Mucosa of descending colon (tissue), 3 donors: Measurements from ENCODE around the gene SFI1. TPM values are rescaled to one million over a fixed set of nuclear protein-coding genes. Genes with fewer than 3 reads are reported as not detected.

Experiments
- ATAC-seq: fragments of 200-7000 bp; cut with Tn5 transposase; one replicate; pipeline ENCODE4 v1.9.1; 2020; ENCODE audit warnings: mild to moderate bottlenecking, moderate library complexity
- DNase-seq, 3 donors: peaks; one replicate each; pipeline ENCODE4 v3.0.0-alpha.2; 2020
- H3K36me3 ChIP-seq: fragments of 200-600 bp; one replicate; pipeline ENCODE4 v1.8.0; 2021; ENCODE audit warnings: low read depth, mild to moderate bottlenecking
- H3K4me1 ChIP-seq: fragments of 200-600 bp; one replicate; pipeline ENCODE4 v1.8.0; 2021; ENCODE audit warnings: low read depth, mild to moderate bottlenecking
- H3K4me3 ChIP-seq: fragments of 200-600 bp; one replicate; pipeline ENCODE4 v1.8.0; 2021; ENCODE audit warnings: mild to moderate bottlenecking
- H3K9me3 ChIP-seq: fragments of 200-600 bp; one replicate; pipeline ENCODE4 v1.8.0; 2021; ENCODE audit warnings: mild to moderate bottlenecking
- intact Hi-C, 2 donors: fragments of 100-400 bp; cut with DNase I in 1 of 2; cut with micrococcal nuclease in 1 of 2; formaldehyde crosslinking; loops; one replicate each; pipeline versions ENCODE4 v1.11.0 to v1.11.1; 2022; cut with DNase I, micrococcal nuclease
- total RNA-seq, 3 donors: library from RNA; stranded (reverse); fragmentation: NEBNext Ultra II Directional in 2 of 3; extraction: Animal tissue kit (Norgen Biotek cat#: 25700) in 2 of 3; gene quantifications; one replicate each; pipeline versions ENCODE4 v1.2.1 to v1.2.4, GENCODE V29; 2021 to 2023
- TF ChIP-seq, protein P1 (sequence below): fragments of 200-600 bp; IDR thresholded peaks from one replicate; pipeline ENCODE4 v1.8.0; 2022; ENCODE audit warnings: antibody characterized with exemption, mild to moderate bottlenecking
- donor health status: DM: no; HTN: no; CAD: no; lungs with moderate emphysema.
- donor health status: DM: no; HTN: no; CAD: no.
- donor health status: DM: no; HTN: yes; CAD: no.

SFI1 gene
- total RNA-seq, 3 donors from 2014 or later = 34.4 to 52.6 (median 49.5) TPM

DNA sequence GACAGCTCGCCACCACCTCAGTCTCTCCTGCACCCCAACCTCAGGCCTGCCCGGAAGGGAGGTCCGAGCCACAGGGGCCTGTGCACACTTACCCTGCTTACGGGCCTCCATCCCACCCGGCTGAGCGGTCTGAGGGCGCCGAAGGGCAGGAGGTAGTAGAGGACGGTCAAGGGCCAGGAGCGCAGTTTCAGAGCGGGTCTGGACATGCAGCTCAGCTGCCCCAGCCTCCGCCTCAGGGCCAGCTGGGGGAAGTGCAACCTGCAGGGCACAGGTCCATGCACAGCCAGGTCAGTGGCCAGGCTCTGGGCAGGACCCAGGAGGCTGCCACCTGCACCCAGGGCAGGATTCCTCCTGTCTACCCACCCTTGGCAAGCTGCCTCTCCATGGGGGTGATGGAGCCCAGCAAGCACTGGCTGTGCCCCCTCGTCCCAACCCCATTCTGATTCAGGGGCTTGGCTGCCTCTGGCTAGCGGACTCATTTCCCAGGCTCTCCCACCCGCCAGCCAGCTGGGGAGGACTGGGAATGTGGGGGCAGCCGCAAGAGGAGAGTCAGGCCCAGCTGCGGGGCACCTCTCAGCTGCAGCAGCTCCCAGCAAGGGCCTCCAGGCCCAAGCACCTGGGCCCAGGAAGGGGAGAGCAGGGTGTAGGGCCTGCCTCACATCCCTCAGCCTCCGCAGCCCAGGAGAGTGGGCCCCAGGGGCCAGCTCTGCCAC lies 127.4 kb downstream of the SFI1 start:
- H3K4me3 ChIP-seq = no peak overlapping the region
- DNase-seq (no peak), ATAC-seq (no peak)
- H3K9me3 ChIP-seq = no peaks in the 10 kb centered on the region
- TF ChIP-seq, protein P1, sequence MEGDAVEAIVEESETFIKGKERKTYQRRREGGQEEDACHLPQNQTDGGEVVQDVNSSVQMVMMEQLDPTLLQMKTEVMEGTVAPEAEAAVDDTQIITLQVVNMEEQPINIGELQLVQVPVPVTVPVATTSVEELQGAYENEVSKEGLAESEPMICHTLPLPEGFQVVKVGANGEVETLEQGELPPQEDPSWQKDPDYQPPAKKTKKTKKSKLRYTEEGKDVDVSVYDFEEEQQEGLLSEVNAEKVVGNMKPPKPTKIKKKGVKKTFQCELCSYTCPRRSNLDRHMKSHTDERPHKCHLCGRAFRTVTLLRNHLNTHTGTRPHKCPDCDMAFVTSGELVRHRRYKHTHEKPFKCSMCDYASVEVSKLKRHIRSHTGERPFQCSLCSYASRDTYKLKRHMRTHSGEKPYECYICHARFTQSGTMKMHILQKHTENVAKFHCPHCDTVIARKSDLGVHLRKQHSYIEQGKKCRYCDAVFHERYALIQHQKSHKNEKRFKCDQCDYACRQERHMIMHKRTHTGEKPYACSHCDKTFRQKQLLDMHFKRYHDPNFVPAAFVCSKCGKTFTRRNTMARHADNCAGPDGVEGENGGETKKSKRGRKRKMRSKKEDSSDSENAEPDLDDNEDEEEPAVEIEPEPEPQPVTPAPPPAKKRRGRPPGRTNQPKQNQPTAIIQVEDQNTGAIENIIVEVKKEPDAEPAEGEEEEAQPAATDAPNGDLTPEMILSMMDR = no peak
- intact Hi-C loops = no loop called here
- no peaks in the 10 kb centered on the region for H3K36me3 ChIP-seq
- peaks cover 7% of the 10 kb centered on the region for H3K4me1 ChIP-seq

DNA sequence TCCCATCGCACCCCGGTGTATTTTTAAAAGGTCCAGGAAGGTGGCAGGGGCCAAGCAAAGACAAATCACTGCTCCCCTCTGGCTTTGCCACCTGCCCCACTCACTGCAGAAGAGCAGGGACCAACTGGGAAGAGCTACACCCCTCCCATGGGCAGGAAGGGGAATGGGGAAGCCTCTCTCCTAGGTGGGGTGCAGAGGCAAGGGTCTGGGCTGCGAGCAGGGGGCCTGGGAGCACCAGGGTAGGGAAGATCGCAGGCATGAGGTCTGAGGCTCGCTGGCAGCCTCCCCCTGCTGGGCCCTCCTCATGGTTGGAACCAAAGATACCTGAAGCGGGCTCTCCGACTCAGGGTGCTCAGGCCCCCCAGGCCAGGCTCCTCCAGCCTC lies 128.9 kb downstream of the SFI1 start:
- TF ChIP-seq, protein P1 = no peak
- Histone ChIP-seq H3K4me1 (peaks cover 13% of the 10 kb centered on the region), H3K36me3 (no peaks in the 10 kb centered on the region), H3K9me3 (no peaks in the 10 kb centered on the region), H3K4me3 (no peak overlapping the region)
- ATAC-seq (no peak), DNase-seq (no peak)
- intact Hi-C loops = no loop called here

- DNase-seq (peak in 2 of 3 donors; percentile 19 to 57), ATAC-seq (no peak)
- intact Hi-C loops = no loop called here
- peaks cover 15% of the 10 kb centered on the region for H3K4me1 ChIP-seq
- TF ChIP-seq, protein P1 = no peak
- no peaks in the 10 kb centered on the region for H3K36me3 ChIP-seq
- H3K4me3 ChIP-seq = no peak overlapping the region
- H3K9me3 ChIP-seq = no peaks in the 10 kb centered on the region
Measured at GRCh38 chr22:31625661-31626426, 129.5 kb downstream of the SFI1 start.

DNA sequence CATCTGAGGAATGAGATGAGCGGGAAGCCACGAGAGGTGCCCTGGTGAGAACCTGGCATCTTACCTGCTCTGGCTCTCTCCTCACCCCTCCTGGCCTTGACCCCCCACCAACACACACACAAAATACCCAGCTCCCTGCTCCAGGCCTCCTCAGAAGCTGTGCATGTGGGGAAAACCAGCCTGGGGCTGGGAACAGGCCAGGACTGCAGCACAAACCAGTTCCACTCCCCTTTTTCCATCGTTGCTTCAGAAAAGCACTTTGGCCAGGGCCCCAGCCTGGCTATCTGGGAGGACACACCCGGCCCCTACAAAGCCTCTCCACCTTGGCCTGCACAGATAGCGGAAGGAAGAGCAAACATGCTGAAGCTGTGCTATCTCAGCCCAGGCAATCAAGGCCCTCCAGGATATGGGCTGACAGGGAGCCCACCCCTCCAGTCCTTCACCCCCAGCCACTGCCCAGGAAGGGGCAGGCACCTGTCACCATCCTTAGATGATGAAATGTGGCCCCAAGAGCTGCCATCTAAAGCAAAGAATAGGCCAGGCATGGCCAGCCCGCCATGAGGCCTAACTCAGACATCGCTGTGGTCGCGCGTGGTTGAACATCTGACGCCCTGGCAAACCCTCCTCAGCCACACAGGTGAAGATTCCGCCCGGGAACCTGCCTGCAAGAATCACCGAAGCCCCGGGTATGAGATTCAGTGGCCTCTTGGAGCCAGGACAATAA lies 130.3 kb downstream of the SFI1 start:
- TF ChIP-seq, protein P1 = no peak
- ATAC-seq (no peak), DNase-seq (peak in 1 of 3 donors; percentile 24)
- peaks cover 16% of the 10 kb centered on the region for H3K4me1 ChIP-seq
- no peaks in the 10 kb centered on the region for H3K36me3 ChIP-seq
- H3K4me3 ChIP-seq = no peak overlapping the region
- H3K9me3 ChIP-seq = no peaks in the 10 kb centered on the region
- intact Hi-C loops = no loop called here

GRCh38 chr22:31627223-31627731 lies 130.9 kb downstream of the SFI1 start:
- H3K9me3 ChIP-seq = no peaks in the 10 kb centered on the region
- H3K36me3 ChIP-seq = no peaks in the 10 kb centered on the region
- intact Hi-C loops = no loop called here
- H3K4me3 ChIP-seq = no peak overlapping the region
- ATAC-seq (no peak), DNase-seq (peak in 1 of 3 donors; percentile 32)
- H3K4me1 ChIP-seq = peaks cover 16% of the 10 kb centered on the region
- TF ChIP-seq, protein P1 = no peak
